Karpas-422 (cell line): ENCODE measurements around the gene LAP3. TPM values are rescaled to one million over a fixed set of nuclear protein-coding genes. Genes with fewer than 3 reads are reported as not detected.
"Not testable (repeated sequence)": the region's sequence is repeated elsewhere in the genome, so short reads cannot be mapped to it uniquely, and the experiment has no call there.

ENCODE experiments used
- DNase-seq: peaks from one replicate; pipeline ENCODE4 v3.0.0-alpha.2; 2015
- H2AFZ ChIP-seq: fragments of 200-600 bp; sonication (generic); 2 replicates; pipeline ENCODE4 v1.6.1; 2014; ENCODE audit warnings: antibody characterized with exemption, low read length, mixed read lengths
- H3K27ac ChIP-seq: fragments of 200-600 bp; sonication (generic); 2 replicates; pipeline ENCODE4 v1.5.1; 2014; ENCODE audit warnings: mild to moderate bottlenecking, low read length, moderate library complexity
- H3K27me3 ChIP-seq: fragments of 200-600 bp; sonication (generic); 2 replicates; pipeline ENCODE4 v1.6.1; 2014; ENCODE audit warnings: low read length, mixed read lengths
- H3K36me3 ChIP-seq: fragments of 200-600 bp; sonication (generic); 2 replicates; pipeline ENCODE4 v1.6.1; 2014; ENCODE audit warnings: low read length, mixed read lengths; ENCODE audit not compliant: insufficient read depth
- H3K4me1 ChIP-seq: fragments of 200-600 bp; sonication (generic); 2 replicates; pipeline ENCODE4 v1.6.1; 2014; ENCODE audit warnings: mild to moderate bottlenecking, low read length, mixed read lengths
- H3K4me2 ChIP-seq: fragments of 200-600 bp; sonication (generic); 2 replicates; pipeline ENCODE4 v1.6.1; 2014; ENCODE audit warnings: low read length, low read depth, mild to moderate bottlenecking; ENCODE audit not compliant: poor library complexity, severe bottlenecking
- H3K4me3 ChIP-seq: fragments of 200-600 bp; sonication (generic); 2 replicates; pipeline ENCODE4 v1.5.1; 2014; ENCODE audit warnings: mild to moderate bottlenecking, antibody characterized with exemption, low read length, mixed read lengths
- H3K79me2 ChIP-seq: fragments of 200-600 bp; sonication (generic); 2 replicates; pipeline ENCODE4 v1.6.1; 2014; ENCODE audit warnings: mild to moderate bottlenecking, low read length, mixed read lengths
- H3K9ac ChIP-seq: fragments of 200-600 bp; sonication (generic); 2 replicates; pipeline ENCODE4 v1.6.0; 2014; ENCODE audit warnings: low read length
- H3K9me2 ChIP-seq: fragments of 200-600 bp; sonication (generic), shearing (Covaris generic); replicated peaks from 2 replicates; pipeline ENCODE4 v1.6.0; 2014; ENCODE audit warnings: mild to moderate bottlenecking, low read length, moderate library complexity; ENCODE audit not compliant: insufficient read depth
- H3K9me3 ChIP-seq: fragments of 300-700, 200-600 bp; sonication (generic); 2 replicates; pipeline ENCODE4 v1.6.1; 2014; ENCODE audit warnings: low read length, mixed read lengths
- H4K20me1 ChIP-seq: fragments of 200-600 bp; sonication (generic); 2 replicates; pipeline ENCODE4 v1.6.1; 2014; ENCODE audit warnings: mild to moderate bottlenecking, antibody characterized with exemption, low read length, low read depth; ENCODE audit not compliant: insufficient read depth
- total RNA-seq: library from RNA; depleted of rRNA; stranded (reverse); fragments of >200 nt; shearing (Covaris generic); gene quantifications from 2 replicates; pipeline ENCODE4 v1.2.3, GENCODE V29; 2014; ENCODE audit warnings: low replicate concordance

LAP3 gene
- total RNA-seq, 1 experiment from 2014 or later: 146 TPM

GRCh38 chr4:17574206-17574605 is 2.8 kb upstream of the LAP3 start:
- no peak overlapping the region for H2AFZ ChIP-seq

GRCh38 chr4:17575177-17575576 is 1.8 kb upstream of the LAP3 start:
- H2AFZ ChIP-seq, H3K27me3 ChIP-seq, H3K9me3 ChIP-seq, H3K4me3 ChIP-seq, H3K9ac ChIP-seq, DNase-seq, H3K4me2 ChIP-seq, H3K9me2 ChIP-seq, H3K27ac ChIP-seq: not testable (repeated sequence)
- Histone ChIP-seq H3K4me1 (peaks cover 29% of the 10 kb centered on the region), H4K20me1 (peaks cover 13% of the 10 kb centered on the region; the same call in 1 of the 2 replicates), H3K36me3 (peaks cover 10% of the 10 kb centered on the region; the same call in 1 of the 2 replicates), H3K79me2 (peaks cover 28% of the 10 kb centered on the region)

More at GRCh38 chr4:17574206-17574605, 2.8 kb upstream of the LAP3 start:
- DNase-seq: no peak
- peaks cover 9% of the 10 kb centered on the region; the same call in 1 of the 2 replicates for H4K20me1 ChIP-seq
- H3K27ac ChIP-seq: no peak overlapping the region
- H3K4me2 ChIP-seq: no peak overlapping the region
- no peak overlapping the region for H3K4me3 ChIP-seq
- peaks cover 19% of the 10 kb centered on the region for H3K79me2 ChIP-seq
- peaks cover 20% of the 10 kb centered on the region for H3K4me1 ChIP-seq
- no peaks in the 10 kb centered on the region for H3K27me3 ChIP-seq
- H3K9ac ChIP-seq: no peak overlapping the region
- no peaks in the 10 kb centered on the region for H3K9me3 ChIP-seq
- H3K9me2 ChIP-seq: no peaks in the 10 kb centered on the region
- H3K36me3 ChIP-seq: peaks cover 5% of the 10 kb centered on the region; the same call in 1 of the 2 replicates

- Histone ChIP-seq H3K4me2 (peak overlapping the region; percentile 89), H3K36me3 (peaks cover 37% of the 10 kb centered on the region), H2AFZ (no peak overlapping the region), H3K27ac (peak overlapping the region; percentile 84), H3K9me2 (no peaks in the 10 kb centered on the region), H3K27me3 (no peaks in the 10 kb centered on the region), H3K4me3 (peak overlapping the region; percentile 81), H3K79me2 (peaks cover 43% of the 10 kb centered on the region), H3K9ac (peak overlapping the region; percentile 98), H3K4me1 (peaks cover 38% of the 10 kb centered on the region), H3K9me3 (no peaks in the 10 kb centered on the region), H4K20me1 (peaks cover 13% of the 10 kb centered on the region; the same call in 1 of the 2 replicates)
- DNase-seq: peak; percentile 72
These were observed 875 bp downstream of the LAP3 start for GRCh38 chr4:17577665-17578481.

GRCh38 chr4:17578482-17578891 is 1.5 kb downstream of the LAP3 start:
- no peaks in the 10 kb centered on the region for H3K27me3 ChIP-seq
- H3K4me1 ChIP-seq: peaks cover 38% of the 10 kb centered on the region
- peak overlapping the region; percentile 84 for H3K27ac ChIP-seq
- peak overlapping the region; percentile 81 for H3K4me3 ChIP-seq
- peak overlapping the region; percentile 89 for H3K4me2 ChIP-seq
- peaks cover 14% of the 10 kb centered on the region; the same call in 1 of the 2 replicates for H4K20me1 ChIP-seq
- H3K9me2 ChIP-seq: no peaks in the 10 kb centered on the region
- H3K36me3 ChIP-seq: peaks cover 43% of the 10 kb centered on the region
- peak; percentile 77 for DNase-seq
- no peak overlapping the region for H2AFZ ChIP-seq
- H3K9me3 ChIP-seq: no peaks in the 10 kb centered on the region
- peaks cover 43% of the 10 kb centered on the region for H3K79me2 ChIP-seq
- H3K9ac ChIP-seq: peak overlapping the region; percentile 98

GRCh38 chr4:17580969-17581368 is 4.0 kb downstream of the LAP3 start:
- Histone ChIP-seq H4K20me1 (peaks cover 18% of the 10 kb centered on the region; the same call in 1 of the 2 replicates), H2AFZ (no peak overlapping the region), H3K4me1 (peaks cover 33% of the 10 kb centered on the region), H3K27ac (peak overlapping the region; percentile 84; the same call in 1 of the 2 replicates), H3K36me3 (peaks cover 67% of the 10 kb centered on the region), H3K79me2 (peaks cover 56% of the 10 kb centered on the region), H3K9me3 (no peaks in the 10 kb centered on the region), H3K27me3 (no peaks in the 10 kb centered on the region), H3K9me2 (no peaks in the 10 kb centered on the region), H3K4me2 (no peak overlapping the region), H3K4me3 (no peak overlapping the region), H3K9ac (no peak overlapping the region)
- DNase-seq: no peak

- Histone ChIP-seq H3K36me3 (peaks cover 87% of the 10 kb centered on the region), H4K20me1 (peaks cover 15% of the 10 kb centered on the region)
- DNase-seq: no peak
These were observed 6.3 kb downstream of the LAP3 start for GRCh38 chr4:17583276-17583675.

GRCh38 chr4:17583941-17584340 is 6.9 kb downstream of the LAP3 start:
- Histone ChIP-seq H4K20me1 (peaks cover 16% of the 10 kb centered on the region), H3K9me2 (no peaks in the 10 kb centered on the region), H3K79me2 (peaks cover 43% of the 10 kb centered on the region), H2AFZ (no peak overlapping the region), H3K4me1 (peaks cover 20% of the 10 kb centered on the region), H3K9ac (no peak overlapping the region), H3K4me3 (no peak overlapping the region), H3K27ac (no peak overlapping the region), H3K36me3 (peaks cover 92% of the 10 kb centered on the region), H3K4me2 (no peak overlapping the region), H3K9me3 (no peaks in the 10 kb centered on the region), H3K27me3 (no peaks in the 10 kb centered on the region)
- DNase-seq: no peak

More at GRCh38 chr4:17583276-17583675, 6.3 kb downstream of the LAP3 start:
- Histone ChIP-seq H3K79me2 (peaks cover 50% of the 10 kb centered on the region), H3K9me3 (no peaks in the 10 kb centered on the region), H2AFZ (no peak overlapping the region), H3K27me3 (no peaks in the 10 kb centered on the region), H3K4me1 (peaks cover 25% of the 10 kb centered on the region), H3K4me2 (no peak overlapping the region), H3K27ac (no peak overlapping the region), H3K9ac (no peak overlapping the region), H3K4me3 (no peak overlapping the region), H3K9me2 (no peaks in the 10 kb centered on the region)

- H3K27me3 ChIP-seq: no peaks in the 10 kb centered on the region
- no peak overlapping the region for H3K9ac ChIP-seq
- DNase-seq: no peak
- H3K79me2 ChIP-seq: peaks cover 36% of the 10 kb centered on the region
- H3K36me3 ChIP-seq: peaks cover 90% of the 10 kb centered on the region
- no peak overlapping the region for H3K27ac ChIP-seq
- no peaks in the 10 kb centered on the region for H3K9me3 ChIP-seq
- no peaks in the 10 kb centered on the region for H3K9me2 ChIP-seq
- no peak overlapping the region for H3K4me2 ChIP-seq
- peaks cover 13% of the 10 kb centered on the region for H3K4me1 ChIP-seq
- peaks cover 9% of the 10 kb centered on the region; the same call in 1 of the 2 replicates for H4K20me1 ChIP-seq
- H2AFZ ChIP-seq: no peak overlapping the region
- no peak overlapping the region for H3K4me3 ChIP-seq
These were observed 7.7 kb downstream of the LAP3 start for GRCh38 chr4:17584521-17585213.
